ENCODE data around the gene ARHGAP12. TPM values are rescaled to one million over a fixed set of nuclear protein-coding genes. Genes with fewer than 3 reads are reported as not detected.

ARHGAP12 gene
- polyA plus RNA-seq, 1 donor from 2014 or later, result 62.6 TPM

GRCh38 chr10:31930023-31930751, 1.6 kb upstream of the ARHGAP12 start:
- Histone ChIP-seq H4K20me1 (ENCODE audit: insufficient read depth) (no peaks in the 10 kb centered on the region), H3K79me2 (replicated peaks; ENCODE audit: insufficient read depth, low read length) (peaks cover 27% of the 10 kb centered on the region), H3K4me2 (ENCODE audit: low read length) (peak overlapping the region; percentile 92), H3K9me3 (ENCODE audit: low read length) (no peaks in the 10 kb centered on the region), H3K4me3 (ENCODE audit: low read length) (peak overlapping the region; percentile 95), H3K27ac (ENCODE audit: low read length) (no peak overlapping the region), H2AFZ (ENCODE audit: low read depth, low read length) (no peak overlapping the region), H3K36me3 (ENCODE audit: insufficient read depth, low read length) (no peaks in the 10 kb centered on the region), H3K9me2 (ENCODE audit: insufficient read depth, low read length) (no peaks in the 10 kb centered on the region), H3K27me3 (ENCODE audit: insufficient read depth, low read depth, low read length) (no peaks in the 10 kb centered on the region), H3K9ac (ENCODE audit: low read length) (peak overlapping the region; percentile 85), H3F3A (ENCODE audit: insufficient read depth, low read length, poor library complexity, severe bottlenecking) (no peaks in the 10 kb centered on the region)
- TF ChIP-seq MXI1 (conservative IDR thresholded peaks at IDR 0.05; ENCODE audit: poor library complexity, severe bottlenecking) (no peak), RAD21 (conservative IDR thresholded peaks at IDR 0.05) (no peak), CTCF (IDR thresholded peaks at IDR 0.05; ENCODE audit: poor library complexity, severe bottlenecking) (no peak), TAF1 (IDR thresholded peaks at IDR 0.05; ENCODE audit: low read depth) (no peak), POLR2AphosphoS5 (IDR thresholded peaks at IDR 0.05) (no peak), REST (IDR thresholded peaks at IDR 0.05; ENCODE audit: borderline replicate concordance) (no peak), EP300 (conservative IDR thresholded peaks at IDR 0.05; ENCODE audit: poor library complexity, severe bottlenecking) (no peak), EZH2 (IDR thresholded peaks at IDR 0.05; ENCODE audit: borderline replicate concordance, insufficient read depth, low read length, poor library complexity, severe bottlenecking) (no peak), SMC3 (conservative IDR thresholded peaks at IDR 0.05; ENCODE audit: poor library complexity) (no peak)

DNA sequence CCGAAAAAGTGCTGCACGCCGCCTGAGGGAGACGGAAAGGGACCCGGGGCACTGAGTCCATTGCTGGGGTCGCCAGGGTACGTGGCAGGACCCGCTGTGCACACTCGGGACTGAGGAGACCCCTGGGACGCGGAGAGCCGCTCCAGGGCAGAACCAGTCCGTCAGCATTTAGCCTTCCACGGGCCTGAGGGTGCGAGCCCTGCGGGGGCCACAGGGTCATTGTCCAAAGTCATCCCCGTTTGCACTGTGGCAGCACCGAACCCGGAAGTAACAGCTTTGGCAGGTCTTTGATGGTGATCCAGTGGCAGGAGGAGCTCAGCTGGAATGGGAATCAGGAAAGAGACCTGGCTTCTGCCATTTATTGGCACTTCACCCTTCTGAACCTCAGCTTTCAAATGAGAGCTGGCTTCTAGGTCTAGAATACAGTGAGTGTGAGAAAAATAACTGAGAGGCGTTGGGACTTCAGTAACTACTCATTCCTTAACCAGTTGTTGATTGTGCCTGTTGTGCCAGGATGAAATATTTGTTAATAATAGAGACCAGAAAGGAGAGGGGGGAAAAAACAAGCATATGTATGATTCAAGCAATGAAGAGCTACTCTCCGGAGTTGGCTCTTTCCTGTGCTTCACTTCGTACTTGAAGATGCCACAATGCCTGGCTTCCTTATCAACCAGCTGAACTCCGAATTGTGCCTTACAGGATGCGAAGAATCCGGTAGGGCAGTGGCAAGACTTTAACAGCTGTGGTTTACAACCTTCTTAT, 811 bp upstream of the ARHGAP12 start:
- Histone ChIP-seq H3K27ac (ENCODE audit: low read length) (peak overlapping the region; percentile 75), H2AFZ (ENCODE audit: low read depth, low read length) (peak overlapping the region; percentile 77), H3K27me3 (ENCODE audit: insufficient read depth, low read depth, low read length) (no peaks in the 10 kb centered on the region), H3K36me3 (ENCODE audit: insufficient read depth, low read length) (no peaks in the 10 kb centered on the region), H3F3A (ENCODE audit: insufficient read depth, low read length, poor library complexity, severe bottlenecking) (no peaks in the 10 kb centered on the region), H3K4me2 (ENCODE audit: low read length) (peak overlapping the region; percentile 92), H3K9me2 (ENCODE audit: insufficient read depth, low read length) (no peaks in the 10 kb centered on the region), H3K9me3 (ENCODE audit: low read length) (no peaks in the 10 kb centered on the region), H4K20me1 (ENCODE audit: insufficient read depth) (no peaks in the 10 kb centered on the region), H3K9ac (ENCODE audit: low read length) (peak overlapping the region; percentile 85), H3K4me3 (ENCODE audit: low read length) (peak overlapping the region; percentile 95), H3K79me2 (replicated peaks; ENCODE audit: insufficient read depth, low read length) (peaks cover 34% of the 10 kb centered on the region)
- no peak for TF ChIP-seq EP300 (conservative IDR thresholded peaks at IDR 0.05; ENCODE audit: poor library complexity, severe bottlenecking)
- TF ChIP-seq MXI1 (conservative IDR thresholded peaks at IDR 0.05; ENCODE audit: poor library complexity, severe bottlenecking), result no peak
- no peak for TF ChIP-seq REST (IDR thresholded peaks at IDR 0.05; ENCODE audit: borderline replicate concordance)
- TF ChIP-seq POLR2AphosphoS5 (IDR thresholded peaks at IDR 0.05), result no peak
- no peak for TF ChIP-seq SMC3 (conservative IDR thresholded peaks at IDR 0.05; ENCODE audit: poor library complexity)
- no peak for TF ChIP-seq RAD21 (conservative IDR thresholded peaks at IDR 0.05)
- TF ChIP-seq TAF1 (IDR thresholded peaks at IDR 0.05; ENCODE audit: low read depth), result no peak
- TF ChIP-seq EZH2 (IDR thresholded peaks at IDR 0.05; ENCODE audit: borderline replicate concordance, insufficient read depth, low read length, poor library complexity, severe bottlenecking), result no peak
- no peak for TF ChIP-seq CTCF (IDR thresholded peaks at IDR 0.05; ENCODE audit: poor library complexity, severe bottlenecking)

Data from neural cell (in vitro differentiated cells).